Endothelial cell of umbilical vein (primary cell): ENCODE data around the gene TNFSF9. TPM values are rescaled to one million over a fixed set of nuclear protein-coding genes. Genes with fewer than 3 reads are reported as not detected.

Source experiments
- BruUV-seq: library from RNA; stranded (reverse); fragments of 400-500 nt; replicated peaks from 2 replicates; lab custom pipeline; 2021; lab: Mats Ljungman, UMichigan
- CTCF ChIA-PET: fragments of 300-600, 350-600 bp; sonication (Branson Sonifier 250); formaldehyde crosslinking; loops from one replicate; lab custom pipeline; 2021; ENCODE audit warnings: antibody characterized with exemption, inconsistent platforms; lab: Charles Lee
- POLR2A ChIA-PET: fragments of 300-600, 350-600 bp; sonication (Branson Sonifier 250); formaldehyde crosslinking; loops from one replicate; lab custom pipeline; 2021; ENCODE audit warnings: antibody characterized with exemption, inconsistent platforms; lab: Charles Lee
- DNase-seq: peaks from one replicate; pipeline ENCODE4 v3.0.0-alpha.2; 2011; ENCODE audit warnings: low read depth, low spot score
- FAIRE-seq: peaks from 2 replicates; lab custom pipeline; 2011; peaks lifted over from hg19 to GRCh38; lab: Jason Lieb, UNC
- H2AFZ ChIP-seq: 2 replicates; pipeline ENCODE4 v1.6.0; 2012; ENCODE audit warnings: low read depth, low read length, control low read depth, inconsistent platforms
- H3K27ac ChIP-seq: 2 replicates; pipeline ENCODE4 v1.5.1; 2011; ENCODE audit warnings: low read depth, mild to moderate bottlenecking, control low read depth, low read length, moderate library complexity; ENCODE audit not compliant: insufficient read depth
- H3K27me3 ChIP-seq, 2 experiments: 2 replicates each; pipeline versions ENCODE4 v1.6.0 to v1.6.1; 2011; ENCODE audit warnings: low read length in 2 of 2, mixed read lengths in 1 of 2; ENCODE audit not compliant: control insufficient read depth in 2 of 2, insufficient read depth in 2 of 2
- H3K36me3 ChIP-seq, 2 experiments: 2 replicates in 1 of 2; 3 replicates in 1 of 2; pipeline ENCODE4 v1.5.1; 2011; ENCODE audit warnings: low read length in 2 of 2, mild to moderate bottlenecking in 1 of 2, moderate library complexity in 1 of 2; ENCODE audit not compliant: control insufficient read depth in 2 of 2, insufficient read depth in 2 of 2; ENCODE audit errors: extremely low read depth in 1 of 2
- H3K4me1 ChIP-seq: 3 replicates; pipeline ENCODE4 v1.5.1; 2011; ENCODE audit warnings: mild to moderate bottlenecking, low read length; ENCODE audit not compliant: control insufficient read depth, insufficient read depth; ENCODE audit errors: extremely low read depth
- H3K4me2 ChIP-seq: 2 replicates; pipeline ENCODE4 v1.6.1; 2011; ENCODE audit warnings: low read length, control low read depth, mixed read lengths; ENCODE audit not compliant: insufficient read depth
- H3K4me3 ChIP-seq, 3 experiments: fragments of 200-600 bp in 1 of 3; sonication (generic), shearing (Covaris generic) in 1 of 3; replicated peaks in 1 of 3; 2 replicates each; pipeline ENCODE4 v1.5.1; 2011 to 2016; ENCODE audit warnings: control low read depth in 3 of 3, low read length in 3 of 3, mild to moderate bottlenecking in 2 of 3, inconsistent platforms in 1 of 3, low read depth in 1 of 3, moderate library complexity in 1 of 3; ENCODE audit not compliant: insufficient read depth in 1 of 3
- H3K79me2 ChIP-seq: 2 replicates; pipeline ENCODE4 v1.6.0; 2012; ENCODE audit warnings: low read length, inconsistent platforms; ENCODE audit not compliant: control insufficient read depth, insufficient read depth
- H3K9ac ChIP-seq: replicated peaks from 2 replicates; pipeline ENCODE3; 2011; ENCODE audit warnings: low read length, control low read depth; ENCODE audit not compliant: insufficient read depth; ENCODE audit errors: extremely low read depth
- H3K9me1 ChIP-seq: replicated peaks from 3 replicates; pipeline ENCODE4 v1.6.0; 2011; ENCODE audit warnings: mild to moderate bottlenecking, low read length; ENCODE audit not compliant: control insufficient read depth, insufficient read depth; ENCODE audit errors: extremely low read depth
- H3K9me3 ChIP-seq: replicated peaks from 2 replicates; pipeline ENCODE4 v1.5.1; 2012; ENCODE audit warnings: low read length, inconsistent platforms; ENCODE audit not compliant: control insufficient read depth, insufficient read depth
- H4K20me1 ChIP-seq: replicated peaks from 2 replicates; pipeline ENCODE3; 2011; ENCODE audit warnings: mild to moderate bottlenecking, low read length; ENCODE audit not compliant: control insufficient read depth, insufficient read depth; ENCODE audit errors: extremely low read depth
- CTCF ChIP-seq, 2 donors: IDR thresholded peaks; 1 replicate in 1 of 2; 2 replicates in 1 of 2; pipeline ENCODE4 v1.5.1; 2011; ENCODE audit warnings: low read length in 2 of 2, mild to moderate bottlenecking in 2 of 2, moderate library complexity in 2 of 2, control low read depth in 1 of 2, inconsistent platforms in 1 of 2, low read depth in 1 of 2; ENCODE audit not compliant: insufficient read depth in 1 of 2; ENCODE audit errors: extremely low read depth in 1 of 2
- EZH2 ChIP-seq: IDR thresholded peaks from 2 replicates; pipeline ENCODE4 v1.6.1; 2012; ENCODE audit warnings: borderline replicate concordance, low read depth, mild to moderate bottlenecking, moderate library complexity, low read length, inconsistent platforms; ENCODE audit not compliant: severe bottlenecking
- FOS ChIP-seq: IDR thresholded peaks from 2 replicates; pipeline ENCODE4 v1.6.1; 2011; ENCODE audit warnings: mild to moderate bottlenecking, low read length, moderate library complexity, borderline replicate concordance; ENCODE audit not compliant: insufficient read depth
- GATA2 ChIP-seq: IDR thresholded peaks from 2 replicates; pipeline ENCODE4 v1.7.0; 2011; ENCODE audit warnings: low read depth, mild to moderate bottlenecking, moderate library complexity, mixed read lengths, low read length; ENCODE audit not compliant: insufficient read length, insufficient read depth
- JUN ChIP-seq: IDR thresholded peaks from 2 replicates; pipeline ENCODE4 v1.6.1; 2011; ENCODE audit warnings: borderline replicate concordance, low read depth; ENCODE audit not compliant: insufficient read length, insufficient read depth
- MAX ChIP-seq: IDR thresholded peaks from 2 replicates; pipeline ENCODE4 v1.6.1; 2011; ENCODE audit not compliant: insufficient read depth, insufficient read length
- MYC ChIP-seq: IDR thresholded peaks from one replicate; pipeline ENCODE4 v1.6.1; 2011; ENCODE audit warnings: mild to moderate bottlenecking, low read depth, low read length
- POLR2A ChIP-seq: IDR thresholded peaks from 2 replicates; pipeline ENCODE4 v1.6.1; 2012; ENCODE audit warnings: low read depth, mild to moderate bottlenecking, control low read depth, low read length
- POLR2AphosphoS5 ChIP-seq: IDR thresholded peaks from 2 replicates; pipeline ENCODE4 v1.6.1; 2012; ENCODE audit warnings: low read depth, mild to moderate bottlenecking, control low read depth, low read length, moderate library complexity; ENCODE audit not compliant: insufficient read depth
- dilution Hi-C: fragments of 300-500 bp; cut with MboI; formaldehyde crosslinking; loops from one replicate; pipeline ENCODE4 v1.15.0; 2019; ENCODE audit warnings: low sequenced_read_pairs; ENCODE audit not compliant: extremely low pct_ligation_motif_present
- intact Hi-C: fragments of 100-400 bp; cut with micrococcal nuclease; formaldehyde crosslinking; loops from one replicate; pipeline ENCODE4 v1.10.0; 2022
- polyA plus RNA-seq, 4 experiments: library from polyadenylated mRNA; depleted of rRNA in 3 of 4; stranded (reverse) in 3 of 4; unstranded in 1 of 4; fragments of >200 nt; gene quantifications; 2 replicates each; pipeline versions ENCODE4 v1.2.1 to v1.2.3, GENCODE V29; 2011 to 2012; ENCODE audit warnings: missing spikeins in 1 of 4
- total RNA-seq: library from RNA; stranded (reverse); gene quantifications from 2 replicates; pipeline ENCODE4 v1.2.3, GENCODE V29; 2021

TNFSF9 gene
- total and polyA plus RNA-seq, 2 donors (not counting 3 experiments of a cell fraction or from before 2014, with no cell fraction given): 0.52 to 0.53 TPM

DNA sequence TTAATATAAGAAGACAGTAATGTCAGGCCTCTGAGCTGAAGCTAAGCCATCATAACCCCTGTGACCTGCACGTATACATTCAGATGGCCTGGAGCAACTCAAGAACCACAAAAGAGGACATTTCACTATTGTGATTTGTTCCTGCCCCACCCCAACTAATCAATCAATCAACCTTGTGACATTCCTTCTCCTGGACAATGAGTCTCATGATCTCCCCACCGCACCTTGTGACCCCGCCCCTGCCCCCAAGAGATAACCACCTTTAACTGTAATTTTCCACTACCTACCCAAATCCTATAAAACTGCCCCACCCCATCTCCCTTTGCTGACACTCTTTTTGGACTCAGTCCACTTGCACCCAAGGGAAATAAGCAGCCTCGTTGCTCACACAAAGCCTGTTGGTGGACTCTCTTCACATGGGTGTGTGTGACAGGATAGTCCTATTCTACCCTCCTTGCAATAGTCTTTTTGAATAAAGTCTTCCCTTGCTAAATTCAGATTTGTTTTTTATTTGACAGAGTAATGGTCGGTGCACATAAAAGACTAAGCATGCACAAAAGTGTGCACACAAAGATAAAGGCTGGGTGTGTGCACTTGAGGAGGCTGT lies 46.1 kb downstream of the TNFSF9 start:
- no peaks in the 10 kb centered on the region for H3K9me1 ChIP-seq
- ChIA-PET CTCF (no interaction called here), POLR2A (no interaction called here)
- peaks cover 0 to 2% of the 10 kb centered on the region in 2 experiments for H3K27me3 ChIP-seq
- no TSS peak for BruUV-seq
- no peaks in the 10 kb centered on the region for H3K79me2 ChIP-seq
- dilution Hi-C loops: no loop called here
- H2AFZ ChIP-seq: no peak overlapping the region
- H3K4me3 ChIP-seq: no peak overlapping the region
- H4K20me1 ChIP-seq: no peaks in the 10 kb centered on the region
- H3K27ac ChIP-seq: no peak overlapping the region
- no peak for TF ChIP-seq EZH2
- no peak for TF ChIP-seq FOS
- TF ChIP-seq GATA2: no peak
- no peak for TF ChIP-seq CTCF (IDR thresholded peaks at IDR 0.05; ENCODE audit: extremely low read depth in 1 of 2, insufficient read depth in 1 of 2, low read depth in 1 of 2, low read length in 2 of 2)
- no peak for TF ChIP-seq POLR2A
- no peak for TF ChIP-seq POLR2AphosphoS5
- no peak for TF ChIP-seq MYC
- TF ChIP-seq JUN: no peak
- TF ChIP-seq MAX: no peak
- H3K4me2 ChIP-seq: no peak overlapping the region
- H3K9ac ChIP-seq: no peak overlapping the region
- no peaks in the 10 kb centered on the region for H3K4me1 ChIP-seq
- DNase-seq: no peak
- FAIRE-seq: no peak
- no peaks in the 10 kb centered on the region for H3K9me3 ChIP-seq
- H3K36me3 ChIP-seq: no peaks in the 10 kb centered on the region
- intact Hi-C loops: no loop called here
